ENCODE measurements around the gene GJC2. TPM values are rescaled to one million over a fixed set of nuclear protein-coding genes. Genes with fewer than 3 reads are reported as not detected.

Gene GJC2
- total RNA-seq, 2 donors from 2014 or later: 0.95 to 3.6 TPM

DNA sequence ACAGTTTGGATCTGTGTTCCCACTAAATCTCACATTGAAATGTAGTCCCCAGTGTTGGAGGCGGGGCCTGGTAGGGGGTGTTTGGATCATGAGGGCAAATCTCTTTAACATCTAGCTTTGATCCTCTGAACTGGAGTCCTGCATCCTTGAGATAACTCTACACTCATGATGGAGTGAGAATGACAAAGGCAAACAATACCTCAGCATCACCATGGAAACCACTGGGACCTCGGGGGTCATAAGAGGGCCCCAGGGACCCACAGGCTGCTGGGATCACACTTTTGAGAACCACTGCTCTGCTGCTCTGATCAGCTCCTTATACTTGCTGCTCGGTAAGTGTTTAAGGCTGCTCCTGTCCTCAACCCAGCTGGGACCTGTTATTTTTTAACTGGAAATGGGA lies 44.7 kb downstream of the GJC2 start:
- Histone ChIP-seq H3K36me3 (no peaks in the 10 kb centered on the region), H3K9me3 (peaks cover 5% of the 10 kb centered on the region), H3K27me3 (replicated peaks; ENCODE audit: insufficient read depth) (no peaks in the 10 kb centered on the region), H3K4me1 (ENCODE audit: control insufficient read depth in 1 of 2, low read depth in 2 of 2) (no peaks in the 10 kb centered on the region), H3K4me3 (no peak overlapping the region), H3K27ac (no peak overlapping the region)
- TF ChIP-seq, protein P1, sequence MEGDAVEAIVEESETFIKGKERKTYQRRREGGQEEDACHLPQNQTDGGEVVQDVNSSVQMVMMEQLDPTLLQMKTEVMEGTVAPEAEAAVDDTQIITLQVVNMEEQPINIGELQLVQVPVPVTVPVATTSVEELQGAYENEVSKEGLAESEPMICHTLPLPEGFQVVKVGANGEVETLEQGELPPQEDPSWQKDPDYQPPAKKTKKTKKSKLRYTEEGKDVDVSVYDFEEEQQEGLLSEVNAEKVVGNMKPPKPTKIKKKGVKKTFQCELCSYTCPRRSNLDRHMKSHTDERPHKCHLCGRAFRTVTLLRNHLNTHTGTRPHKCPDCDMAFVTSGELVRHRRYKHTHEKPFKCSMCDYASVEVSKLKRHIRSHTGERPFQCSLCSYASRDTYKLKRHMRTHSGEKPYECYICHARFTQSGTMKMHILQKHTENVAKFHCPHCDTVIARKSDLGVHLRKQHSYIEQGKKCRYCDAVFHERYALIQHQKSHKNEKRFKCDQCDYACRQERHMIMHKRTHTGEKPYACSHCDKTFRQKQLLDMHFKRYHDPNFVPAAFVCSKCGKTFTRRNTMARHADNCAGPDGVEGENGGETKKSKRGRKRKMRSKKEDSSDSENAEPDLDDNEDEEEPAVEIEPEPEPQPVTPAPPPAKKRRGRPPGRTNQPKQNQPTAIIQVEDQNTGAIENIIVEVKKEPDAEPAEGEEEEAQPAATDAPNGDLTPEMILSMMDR (IDR thresholded peaks at IDR 0.05): no peak
- no peak for ATAC-seq (ENCODE audit: insufficient number of reproducible peaks, low FRiP score, low read depth)
- DNase-seq (ENCODE audit: low spot score): no peak

DNA sequence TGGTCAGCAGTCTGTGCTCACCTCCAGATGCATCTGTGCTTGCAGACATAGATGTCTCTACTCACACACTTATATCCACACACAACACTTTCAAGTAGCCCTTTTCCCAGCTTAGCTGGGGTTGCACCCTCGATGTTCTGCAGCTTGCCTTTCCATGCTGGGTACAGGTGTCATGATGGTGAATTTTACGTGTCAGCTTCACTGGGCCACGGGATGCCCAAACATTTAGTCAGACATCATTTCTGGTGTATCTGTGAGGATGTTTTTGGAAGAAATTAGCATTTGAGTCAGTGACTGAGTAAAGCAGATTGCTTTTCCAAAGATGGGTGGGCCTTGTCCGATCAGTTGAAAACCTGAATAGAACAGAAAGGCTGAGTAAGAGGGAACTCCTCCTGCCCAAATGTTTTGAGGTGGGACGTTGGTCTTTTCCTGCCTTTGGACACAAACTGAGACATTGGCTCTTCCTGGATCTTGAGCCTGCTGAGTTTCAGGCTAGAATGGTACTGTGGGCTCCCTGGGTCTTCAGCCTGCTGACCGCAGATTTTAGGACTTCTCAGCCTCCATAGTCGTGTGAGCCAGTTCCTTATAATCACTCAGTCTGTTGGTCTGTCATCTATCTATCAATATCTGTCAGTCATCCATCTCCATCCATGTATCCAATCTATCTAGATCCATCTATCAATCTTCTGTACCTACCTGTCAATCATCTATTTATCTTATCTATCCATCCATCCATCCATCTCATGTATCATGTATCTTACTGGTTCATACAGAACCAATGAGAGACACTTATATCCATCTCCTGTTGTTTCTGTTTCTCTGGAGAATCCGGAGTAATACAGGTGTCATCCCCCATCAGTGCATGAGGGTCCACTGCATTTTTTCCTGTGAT lies 45.4 kb downstream of the GJC2 start:
- ATAC-seq (ENCODE audit: insufficient number of reproducible peaks, low FRiP score, low read depth) (no peak), DNase-seq (ENCODE audit: low spot score) (no peak)
- Histone ChIP-seq H3K4me3 (no peak overlapping the region), H3K4me1 (ENCODE audit: control insufficient read depth in 1 of 2, low read depth in 2 of 2) (no peaks in the 10 kb centered on the region), H3K9me3 (peaks cover 5% of the 10 kb centered on the region), H3K27ac (no peak overlapping the region), H3K36me3 (no peaks in the 10 kb centered on the region), H3K27me3 (replicated peaks; ENCODE audit: insufficient read depth) (no peaks in the 10 kb centered on the region)
- TF ChIP-seq, protein P1 (IDR thresholded peaks at IDR 0.05): no peak

DNA sequence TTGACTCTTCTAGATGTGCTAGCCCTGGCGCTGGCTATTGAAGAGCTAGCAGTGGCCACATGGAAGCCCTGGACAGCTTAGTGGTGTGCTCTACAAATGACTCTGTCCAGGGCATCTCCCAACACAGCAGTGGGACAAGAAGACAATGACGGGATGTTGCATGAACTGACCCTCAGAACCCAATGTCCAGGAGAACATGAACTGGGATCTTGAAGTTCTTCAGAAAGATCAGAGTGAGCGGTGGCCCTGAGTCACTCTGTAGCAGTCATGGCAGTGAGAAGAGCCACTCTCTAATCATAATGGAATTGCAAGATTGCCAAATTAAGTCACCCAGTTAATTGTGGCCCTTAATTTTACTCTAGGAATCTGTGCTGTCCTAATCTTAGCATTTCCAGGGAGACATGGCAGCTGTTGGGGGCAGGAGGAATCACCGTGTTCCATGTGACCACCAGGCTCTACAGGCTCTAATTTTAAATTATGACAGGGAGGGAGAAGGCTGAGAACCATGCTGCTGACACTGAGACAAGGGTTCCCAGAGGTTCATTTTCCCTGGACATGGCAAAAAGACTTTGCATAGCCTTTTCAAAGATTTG lies 47.9 kb downstream of the GJC2 start:
- DNase-seq (ENCODE audit: low spot score) (no peak), ATAC-seq (ENCODE audit: insufficient number of reproducible peaks, low FRiP score, low read depth) (no peak)
- peaks cover 5% of the 10 kb centered on the region for H3K9me3 ChIP-seq
- H3K4me3 ChIP-seq: no peak overlapping the region
- H3K27me3 ChIP-seq (replicated peaks; ENCODE audit: insufficient read depth): no peaks in the 10 kb centered on the region
- TF ChIP-seq, protein P1 (IDR thresholded peaks at IDR 0.05): no peak
- no peak overlapping the region for H3K27ac ChIP-seq
- H3K4me1 ChIP-seq (ENCODE audit: control insufficient read depth in 1 of 2, low read depth in 2 of 2): no peaks in the 10 kb centered on the region
- H3K36me3 ChIP-seq: no peaks in the 10 kb centered on the region

DNA sequence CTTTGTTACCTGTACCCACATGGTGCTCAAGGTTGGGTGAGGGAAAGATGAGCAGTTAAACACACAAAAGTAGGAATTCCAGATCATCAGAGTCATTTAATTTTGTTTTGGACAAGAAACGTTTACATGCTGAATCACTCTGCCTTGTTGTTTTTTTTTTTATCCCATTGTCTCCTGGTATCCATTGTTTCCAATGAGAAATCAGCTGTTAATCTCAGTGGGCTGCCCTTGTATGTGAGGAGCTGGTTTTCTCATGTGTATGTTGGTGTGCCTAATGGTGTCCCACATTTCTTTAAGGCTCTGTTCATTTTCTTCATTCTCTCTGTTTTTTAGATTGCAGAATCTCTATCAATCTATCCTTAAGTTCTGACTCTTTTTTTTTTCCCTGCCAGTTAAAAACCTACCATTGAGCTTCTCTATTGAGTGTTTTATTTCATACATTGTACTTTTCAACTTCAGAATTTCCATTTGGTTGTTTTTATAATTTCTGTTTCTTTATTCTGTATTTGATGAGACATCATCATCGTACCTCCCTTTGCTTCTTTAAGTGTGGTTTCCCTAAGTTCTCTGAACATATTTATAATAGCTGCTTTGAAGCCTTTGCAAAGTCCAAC lies 49.4 kb downstream of the GJC2 start:
- TF ChIP-seq, protein P1 (IDR thresholded peaks at IDR 0.05): no peak
- ATAC-seq (ENCODE audit: insufficient number of reproducible peaks, low FRiP score, low read depth) (no peak), DNase-seq (ENCODE audit: low spot score) (no peak)

DNA sequence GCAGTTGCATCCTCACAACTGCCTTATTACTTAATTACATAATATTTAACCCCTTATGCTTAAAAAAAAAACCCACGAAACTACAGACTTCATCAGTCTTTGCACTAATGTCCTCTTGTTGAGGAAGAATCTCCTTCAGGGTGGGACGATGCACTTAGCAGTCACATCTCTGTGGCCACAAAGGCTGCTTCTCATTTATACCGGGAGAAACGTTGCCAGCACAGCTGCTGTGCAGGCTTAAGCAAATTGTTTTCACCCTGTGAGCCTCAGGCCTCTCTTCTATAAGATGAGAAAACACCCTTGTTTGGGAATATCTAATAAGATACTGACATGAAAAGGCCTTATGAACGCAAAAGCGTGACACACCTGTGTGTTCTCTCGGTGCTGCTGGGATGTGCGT lies 55.2 kb downstream of the GJC2 start:
- TF ChIP-seq, protein P1 (IDR thresholded peaks at IDR 0.05): no peak
- no peaks in the 10 kb centered on the region for H3K27me3 ChIP-seq (replicated peaks; ENCODE audit: insufficient read depth)
- no peaks in the 10 kb centered on the region for H3K9me3 ChIP-seq
- H3K36me3 ChIP-seq: no peaks in the 10 kb centered on the region
- no peak overlapping the region for H3K27ac ChIP-seq
- DNase-seq (ENCODE audit: low spot score) (no peak), ATAC-seq (ENCODE audit: insufficient number of reproducible peaks, low FRiP score, low read depth) (no peak)
- no peaks in the 10 kb centered on the region for H3K4me1 ChIP-seq (ENCODE audit: control insufficient read depth in 1 of 2, low read depth in 2 of 2)
- no peak overlapping the region for H3K4me3 ChIP-seq

More for the DNA sequence above, 49.4 kb downstream of the GJC2 start:
- no peak overlapping the region for H3K27ac ChIP-seq
- H3K4me1 ChIP-seq (ENCODE audit: control insufficient read depth in 1 of 2, low read depth in 2 of 2): no peaks in the 10 kb centered on the region
- no peaks in the 10 kb centered on the region for H3K36me3 ChIP-seq
- peaks cover 5% of the 10 kb centered on the region for H3K9me3 ChIP-seq
- H3K27me3 ChIP-seq (replicated peaks; ENCODE audit: insufficient read depth): no peaks in the 10 kb centered on the region
- H3K4me3 ChIP-seq: no peak overlapping the region

Measured in thoracic aorta (tissue), 2 donors.